Measurements from ENCODE around the gene CYP4A22. TPM values are rescaled to one million over a fixed set of nuclear protein-coding genes. Genes with fewer than 3 reads are reported as not detected.
A peak's percentile ranks its signal among the peaks of the same experiment; 100 is the strongest.

CYP4A22 gene
- total and polyA plus RNA-seq, 9 of the 15 experiments (the other 6 are each of a cell fraction or from before 2014, with no cell fraction given), result 0.07 TPM; not detected in 8

DNA sequence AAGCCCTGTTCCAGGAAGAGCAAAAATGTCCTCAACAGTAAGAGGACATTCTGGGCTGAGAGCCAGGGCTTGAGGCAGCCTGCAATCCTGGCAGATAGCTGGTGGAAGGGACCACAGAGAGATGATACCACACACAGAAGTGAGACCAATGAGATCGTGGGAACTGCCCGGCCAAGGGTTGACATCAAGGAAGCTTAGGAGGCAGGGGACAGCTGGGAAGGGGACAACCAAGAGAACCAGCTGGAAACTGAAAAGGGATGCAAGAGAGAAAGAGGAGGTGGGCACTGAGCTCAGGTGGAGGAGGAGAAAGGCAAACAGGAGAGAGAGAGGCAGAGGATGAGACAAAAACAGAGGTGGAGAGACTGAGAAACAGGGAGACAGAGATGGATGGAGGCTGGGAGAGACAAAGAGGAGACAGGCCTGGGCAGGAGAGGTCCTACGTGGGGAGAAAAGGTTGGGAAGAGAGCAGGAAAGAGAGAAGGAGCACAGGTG is 43.4 kb downstream of the CYP4A22 start (continued):
- TF ChIP-seq, protein P1, sequence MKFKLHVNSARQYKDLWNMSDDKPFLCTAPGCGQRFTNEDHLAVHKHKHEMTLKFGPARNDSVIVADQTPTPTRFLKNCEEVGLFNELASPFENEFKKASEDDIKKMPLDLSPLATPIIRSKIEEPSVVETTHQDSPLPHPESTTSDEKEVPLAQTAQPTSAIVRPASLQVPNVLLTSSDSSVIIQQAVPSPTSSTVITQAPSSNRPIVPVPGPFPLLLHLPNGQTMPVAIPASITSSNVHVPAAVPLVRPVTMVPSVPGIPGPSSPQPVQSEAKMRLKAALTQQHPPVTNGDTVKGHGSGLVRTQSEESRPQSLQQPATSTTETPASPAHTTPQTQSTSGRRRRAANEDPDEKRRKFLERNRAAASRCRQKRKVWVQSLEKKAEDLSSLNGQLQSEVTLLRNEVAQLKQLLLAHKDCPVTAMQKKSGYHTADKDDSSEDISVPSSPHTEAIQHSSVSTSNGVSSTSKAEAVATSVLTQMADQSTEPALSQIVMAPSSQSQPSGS (CRISPR knock-in tag; IDR thresholded peaks at IDR 0.05), result no peak
- TF ChIP-seq, protein P2, sequence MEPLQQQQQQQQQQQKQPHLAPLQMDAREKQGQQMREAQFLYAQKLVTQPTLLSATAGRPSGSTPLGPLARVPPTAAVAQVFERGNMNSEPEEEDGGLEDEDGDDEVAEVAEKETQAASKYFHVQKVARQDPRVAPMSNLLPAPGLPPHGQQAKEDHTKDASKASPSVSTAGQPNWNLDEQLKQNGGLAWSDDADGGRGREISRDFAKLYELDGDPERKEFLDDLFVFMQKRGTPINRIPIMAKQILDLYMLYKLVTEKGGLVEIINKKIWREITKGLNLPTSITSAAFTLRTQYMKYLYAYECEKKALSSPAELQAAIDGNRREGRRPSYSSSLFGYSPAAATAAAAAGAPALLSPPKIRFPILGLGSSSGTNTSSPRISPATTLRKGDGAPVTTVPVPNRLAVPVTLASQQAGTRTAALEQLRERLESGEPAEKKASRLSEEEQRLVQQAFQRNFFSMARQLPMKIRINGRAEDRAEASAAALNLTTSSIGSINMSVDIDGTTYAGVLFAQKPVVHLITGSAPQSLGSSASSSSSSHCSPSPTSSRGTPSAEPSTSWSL (CRISPR knock-in tag; IDR thresholded peaks at IDR 0.05; ENCODE audit: borderline replicate concordance), result no peak
- TF ChIP-seq ATF7 (IDR thresholded peaks at IDR 0.05) (no peak), MEF2A (IDR thresholded peaks at IDR 0.05; ENCODE audit: control insufficient read depth, low read depth, low read length) (no peak), ZNF3 (CRISPR knock-in tag; IDR thresholded peaks at IDR 0.05) (no peak), ZNF239 (CRISPR knock-in tag; IDR thresholded peaks at IDR 0.05) (no peak), RCOR1 (IDR thresholded peaks at IDR 0.05; ENCODE audit: borderline replicate concordance in 1 of 2, low read depth in 2 of 2, low read length in 2 of 2) (no peak), TAL1 (IDR thresholded peaks at IDR 0.05) (no peak), SMARCA4 (IDR thresholded peaks at IDR 0.05) (no peak), NFIC (IDR thresholded peaks at IDR 0.05) (peak; percentile 90), XRCC3 (IDR thresholded peaks at IDR 0.05) (no peak), ZNF121 (CRISPR knock-in tag; conservative IDR thresholded peaks at IDR 0.05) (no peak), SNRNP70 (optimal IDR thresholded peaks at IDR 0.05; ENCODE audit: low read depth, low read length) (no peak), SMAD3 (CRISPR knock-in tag; conservative IDR thresholded peaks at IDR 0.05) (no peak), ZBED1 (IDR thresholded peaks at IDR 0.05) (no peak), ZNF347 (CRISPR knock-in tag; IDR thresholded peaks at IDR 0.05; ENCODE audit: low read depth) (no peak), HDAC1 (IDR thresholded peaks at IDR 0.05) (peak in 1 of 2 experiments; percentile 69; a peak in 2 of 4 replicates)
- TF ChIP-seq, protein P3, sequence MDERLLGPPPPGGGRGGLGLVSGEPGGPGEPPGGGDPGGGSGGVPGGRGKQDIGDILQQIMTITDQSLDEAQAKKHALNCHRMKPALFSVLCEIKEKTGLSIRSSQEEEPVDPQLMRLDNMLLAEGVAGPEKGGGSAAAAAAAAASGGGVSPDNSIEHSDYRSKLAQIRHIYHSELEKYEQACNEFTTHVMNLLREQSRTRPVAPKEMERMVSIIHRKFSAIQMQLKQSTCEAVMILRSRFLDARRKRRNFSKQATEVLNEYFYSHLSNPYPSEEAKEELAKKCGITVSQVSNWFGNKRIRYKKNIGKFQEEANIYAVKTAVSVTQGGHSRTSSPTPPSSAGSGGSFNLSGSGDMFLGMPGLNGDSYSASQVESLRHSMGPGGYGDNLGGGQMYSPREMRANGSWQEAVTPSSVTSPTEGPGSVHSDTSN (CRISPR knock-in tag; IDR thresholded peaks at IDR 0.05; ENCODE audit: low read depth), result no peak
- TF ChIP-seq, protein P3 (tag; conservative IDR thresholded peaks at IDR 0.05; ENCODE audit: low read depth), result no peak
- TF ChIP-seq, protein P4, sequence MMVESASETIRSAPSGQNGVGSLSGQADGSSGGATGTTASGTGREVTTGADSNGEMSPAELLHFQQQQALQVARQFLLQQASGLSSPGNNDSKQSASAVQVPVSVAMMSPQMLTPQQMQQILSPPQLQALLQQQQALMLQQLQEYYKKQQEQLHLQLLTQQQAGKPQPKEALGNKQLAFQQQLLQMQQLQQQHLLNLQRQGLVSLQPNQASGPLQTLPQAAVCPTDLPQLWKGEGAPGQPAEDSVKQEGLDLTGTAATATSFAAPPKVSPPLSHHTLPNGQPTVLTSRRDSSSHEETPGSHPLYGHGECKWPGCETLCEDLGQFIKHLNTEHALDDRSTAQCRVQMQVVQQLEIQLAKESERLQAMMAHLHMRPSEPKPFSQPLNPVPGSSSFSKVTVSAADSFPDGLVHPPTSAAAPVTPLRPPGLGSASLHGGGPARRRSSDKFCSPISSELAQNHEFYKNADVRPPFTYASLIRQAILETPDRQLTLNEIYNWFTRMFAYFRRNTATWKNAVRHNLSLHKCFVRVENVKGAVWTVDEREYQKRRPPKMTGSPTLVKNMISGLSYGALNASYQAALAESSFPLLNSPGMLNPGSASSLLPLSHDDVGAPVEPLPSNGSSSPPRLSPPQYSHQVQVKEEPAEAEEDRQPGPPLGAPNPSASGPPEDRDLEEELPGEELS (CRISPR knock-in tag; IDR thresholded peaks at IDR 0.05; ENCODE audit: borderline replicate concordance), result no peak
- TF ChIP-seq, protein P5, sequence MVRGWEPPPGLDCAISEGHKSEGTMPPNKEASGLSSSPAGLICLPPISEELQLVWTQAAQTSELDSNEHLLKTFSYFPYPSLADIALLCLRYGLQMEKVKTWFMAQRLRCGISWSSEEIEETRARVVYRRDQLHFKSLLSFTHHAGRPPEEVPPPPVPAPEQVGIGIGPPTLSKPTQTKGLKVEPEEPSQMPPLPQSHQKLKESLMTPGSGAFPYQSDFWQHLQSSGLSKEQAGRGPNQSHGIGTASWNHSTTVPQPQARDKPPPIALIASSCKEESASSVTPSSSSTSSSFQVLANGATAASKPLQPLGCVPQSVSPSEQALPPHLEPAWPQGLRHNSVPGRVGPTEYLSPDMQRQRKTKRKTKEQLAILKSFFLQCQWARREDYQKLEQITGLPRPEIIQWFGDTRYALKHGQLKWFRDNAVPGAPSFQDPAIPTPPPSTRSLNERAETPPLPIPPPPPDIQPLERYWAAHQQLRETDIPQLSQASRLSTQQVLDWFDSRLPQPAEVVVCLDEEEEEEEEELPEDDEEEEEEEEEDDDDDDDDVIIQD (CRISPR knock-in tag; IDR thresholded peaks at IDR 0.05), result no peak

Data from K562 (cell line).